Naive thymus-derived CD8-positive, alpha-beta T cell (primary cell): ENCODE data around the gene PPEF2. TPM values are rescaled to one million over a fixed set of nuclear protein-coding genes. Genes with fewer than 3 reads are reported as not detected.
A peak's percentile ranks its signal among the peaks of the same experiment; 100 is the strongest.

Experiments
- ATAC-seq, 2 donors: fragments of 150-1000 bp; cut with Tn5 transposase in 1 of 2; sonication (Bioruptor Pico), chemical (Tn5 transposase) in 1 of 2; 1 replicate in 1 of 2; 2 replicates in 1 of 2; pipeline ENCODE4 v1.10.0; 2021; ENCODE audit warnings: mild to moderate bottlenecking in 2 of 2, moderate library complexity in 2 of 2
- POLR2A ChIA-PET: fragments of 350-600 bp; sonication (Branson Sonifier 250); formaldehyde crosslinking; loops from one replicate; lab custom pipeline; 2021; ENCODE audit warnings: antibody characterized with exemption; lab: Charles Lee
- DNase-seq, 10 donors: peaks; one replicate each; pipeline versions ENCODE4 v3.0.0 to v3.0.0-alpha.2; 2020 to 2022
- H3K27ac Mint-ChIP-seq, 10 donors: one replicate each; pipeline ENCODE4 v1.8.0; 2020 to 2022; ENCODE audit warnings: mild to moderate bottlenecking in 10 of 10, mixed read lengths in 10 of 10, moderate library complexity in 4 of 10, inconsistent platforms in 1 of 10
- H3K27me3 Mint-ChIP-seq, 5 donors: one replicate each; pipeline ENCODE4 v1.8.0; 2021 to 2022; ENCODE audit warnings: mixed read lengths in 5 of 5
- H3K36me3 Mint-ChIP-seq, 3 donors: one replicate each; pipeline ENCODE4 v1.8.0; 2020 to 2022; ENCODE audit warnings: mixed read lengths in 3 of 3, mild to moderate bottlenecking in 2 of 3, inconsistent platforms in 1 of 3
- H3K4me1 Mint-ChIP-seq, 4 donors: one replicate each; pipeline ENCODE4 v1.8.0; 2021 to 2022; ENCODE audit warnings: mixed read lengths in 4 of 4
- H3K4me3 Mint-ChIP-seq, 10 donors: one replicate each; pipeline ENCODE4 v1.8.0; 2020 to 2022; ENCODE audit warnings: mild to moderate bottlenecking in 10 of 10, mixed read lengths in 10 of 10, moderate library complexity in 6 of 10, inconsistent platforms in 1 of 10
- H3K9me3 Mint-ChIP-seq, 9 donors: one replicate each; pipeline ENCODE4 v1.8.0; 2020 to 2022; ENCODE audit warnings: mixed read lengths in 9 of 9, mild to moderate bottlenecking in 3 of 9, inconsistent platforms in 1 of 9, moderate library complexity in 1 of 9
- polyA plus RNA-seq, 3 donors: library from polyadenylated mRNA; unstranded; fragments of 300-500 nt; fragmentation: Illumina TruSeq; gene quantifications; one replicate each; pipeline ENCODE4 v1.2.3, GENCODE V29; 2021
- total RNA-seq, 8 experiments: library from RNA in 2 of 8; stranded (reverse) in 2 of 8; gene quantifications; one replicate each; pipeline ENCODE4 v1.2.3 and lab custom pipeline; 2021 to 2026

Gene PPEF2
- total and polyA plus RNA-seq, 5 experiments from 2014 or later: 1.6 to 1.8 TPM; not detected in 3

GRCh38 chr4:75891611-75892010 lies 10.6 kb downstream of the PPEF2 start:
- Mint-ChIP-seq H3K27me3 (no peaks in the 10 kb centered on the region), H3K27ac (no peak overlapping the region), H3K9me3 (no peaks in the 10 kb centered on the region), H3K4me3 (no peak overlapping the region), H3K4me1 (no peaks in the 10 kb centered on the region), H3K36me3 (no peaks in the 10 kb centered on the region)
- DNase-seq (no peak), ATAC-seq (no peak)
- POLR2A ChIA-PET: no interaction called here

- Mint-ChIP-seq H3K36me3 (no peaks in the 10 kb centered on the region), H3K4me3 (no peak overlapping the region), H3K9me3 (no peaks in the 10 kb centered on the region), H3K4me1 (no peaks in the 10 kb centered on the region), H3K27ac (no peak overlapping the region), H3K27me3 (peaks cover 0 to 2% (median 0%) of the 10 kb centered on the region in 5 donors)
- ATAC-seq (no peak), DNase-seq (no peak)
- POLR2A ChIA-PET: no interaction called here
Observed at GRCh38 chr4:75889537-75890199, 12.6 kb downstream of the PPEF2 start.

- ATAC-seq (no peak), DNase-seq (no peak)
- Mint-ChIP-seq H3K27me3 (peaks cover 0 to 3% (median 0%) of the 10 kb centered on the region in 5 donors), H3K27ac (no peak overlapping the region), H3K4me1 (no peaks in the 10 kb centered on the region), H3K4me3 (no peak overlapping the region), H3K9me3 (no peaks in the 10 kb centered on the region), H3K36me3 (peaks cover 0 to 6% (median 0%) of the 10 kb centered on the region in 3 donors)
- POLR2A ChIA-PET: no interaction called here
Observed at GRCh38 chr4:75886104-75886503, 16.1 kb downstream of the PPEF2 start.

- Mint-ChIP-seq H3K4me1 (no peaks in the 10 kb centered on the region), H3K4me3 (no peak overlapping the region), H3K9me3 (no peaks in the 10 kb centered on the region), H3K36me3 (peaks cover 0 to 6% (median 0%) of the 10 kb centered on the region in 3 donors), H3K27me3 (peaks cover 0 to 5% (median 0%) of the 10 kb centered on the region in 5 donors), H3K27ac (no peak overlapping the region)
- no peak for ATAC-seq
- no peak for DNase-seq
- POLR2A ChIA-PET: no interaction called here
Observed at GRCh38 chr4:75881476-75881875, 20.8 kb downstream of the PPEF2 start.

- DNase-seq: no peak
- H3K4me3 Mint-ChIP-seq: no peak overlapping the region
- H3K9me3 Mint-ChIP-seq: no peaks in the 10 kb centered on the region
- POLR2A ChIA-PET: no interaction called here
- no peak overlapping the region for H3K27ac Mint-ChIP-seq
- no peak for ATAC-seq
- H3K27me3 Mint-ChIP-seq: peaks cover 0 to 9% (median 1%) of the 10 kb centered on the region in 5 donors
- no peaks in the 10 kb centered on the region for H3K4me1 Mint-ChIP-seq
- peaks cover 0 to 6% (median 0%) of the 10 kb centered on the region in 3 donors for H3K36me3 Mint-ChIP-seq
Observed at GRCh38 chr4:75880278-75880677, 22.0 kb downstream of the PPEF2 start.

- H3K4me3 Mint-ChIP-seq: no peak overlapping the region
- ATAC-seq: no peak
- no peak overlapping the region for H3K27ac Mint-ChIP-seq
- POLR2A ChIA-PET: interaction anchor here (0.6 kb wide), 1 partner anchor 261 kb away, joined by 3 read pairs; no protein-coding TSS in a partner anchor
- H3K36me3 Mint-ChIP-seq: peaks cover 0 to 6% (median 0%) of the 10 kb centered on the region in 3 donors
- no peaks in the 10 kb centered on the region for H3K4me1 Mint-ChIP-seq
- no peaks in the 10 kb centered on the region for H3K9me3 Mint-ChIP-seq
- H3K27me3 Mint-ChIP-seq: peaks cover 0 to 9% (median 1%) of the 10 kb centered on the region in 5 donors
- no peak for DNase-seq
Observed at GRCh38 chr4:75878246-75878756, 24.0 kb downstream of the PPEF2 start.

GRCh38 chr4:75876218-75876617 lies 26.0 kb downstream of the PPEF2 start:
- ATAC-seq (no peak), DNase-seq (no peak)
- H3K27ac Mint-ChIP-seq: no peak overlapping the region
- no peaks in the 10 kb centered on the region for H3K4me1 Mint-ChIP-seq
- no peaks in the 10 kb centered on the region for H3K36me3 Mint-ChIP-seq
- POLR2A ChIA-PET: no interaction called here
- H3K9me3 Mint-ChIP-seq: no peaks in the 10 kb centered on the region
- H3K27me3 Mint-ChIP-seq: peaks cover 0 to 9% (median 1%) of the 10 kb centered on the region in 5 donors
- H3K4me3 Mint-ChIP-seq: no peak overlapping the region

- Mint-ChIP-seq H3K36me3 (no peaks in the 10 kb centered on the region), H3K27me3 (peaks cover 0 to 2% (median 0%) of the 10 kb centered on the region in 5 donors), H3K4me3 (no peak overlapping the region), H3K27ac (no peak overlapping the region), H3K9me3 (no peaks in the 10 kb centered on the region), H3K4me1 (no peaks in the 10 kb centered on the region)
- ATAC-seq (no peak), DNase-seq (no peak)
- POLR2A ChIA-PET: no interaction called here
Observed at GRCh38 chr4:75869100-75869499, 33.2 kb downstream of the PPEF2 start.

- POLR2A ChIA-PET: no interaction called here
- no peak for DNase-seq
- H3K27ac Mint-ChIP-seq: no peak overlapping the region
- peaks cover 0 to 4% (median 0%) of the 10 kb centered on the region in 9 donors for H3K9me3 Mint-ChIP-seq
- no peaks in the 10 kb centered on the region for H3K4me1 Mint-ChIP-seq
- no peaks in the 10 kb centered on the region for H3K36me3 Mint-ChIP-seq
- peaks cover 0 to 7% (median 2%) of the 10 kb centered on the region in 5 donors for H3K27me3 Mint-ChIP-seq
- H3K4me3 Mint-ChIP-seq: no peak overlapping the region
- no peak for ATAC-seq
Observed at GRCh38 chr4:75867130-75867529, 35.1 kb downstream of the PPEF2 start.

GRCh38 chr4:75860606-75861005 lies 41.6 kb downstream of the PPEF2 start:
- peaks cover 0 to 9% (median 2%) of the 10 kb centered on the region in 3 donors for H3K36me3 Mint-ChIP-seq
- POLR2A ChIA-PET: no interaction called here
- no peaks in the 10 kb centered on the region for H3K4me1 Mint-ChIP-seq
- no peak for ATAC-seq
- H3K9me3 Mint-ChIP-seq: peaks cover 0 to 5% (median 3%) of the 10 kb centered on the region in 9 donors
- H3K27ac Mint-ChIP-seq: no peak overlapping the region
- peaks cover 0 to 7% (median 3%) of the 10 kb centered on the region in 5 donors for H3K27me3 Mint-ChIP-seq
- H3K4me3 Mint-ChIP-seq: no peak overlapping the region
- DNase-seq: no peak

GRCh38 chr4:75858721-75859120 lies 43.5 kb downstream of the PPEF2 start:
- Mint-ChIP-seq H3K27me3 (peaks cover 0 to 11% (median 3%) of the 10 kb centered on the region in 5 donors), H3K9me3 (peaks cover 0 to 5% (median 3%) of the 10 kb centered on the region in 9 donors), H3K36me3 (peaks cover 0 to 9% (median 2%) of the 10 kb centered on the region in 3 donors), H3K4me1 (no peaks in the 10 kb centered on the region), H3K4me3 (no peak overlapping the region), H3K27ac (no peak overlapping the region)
- POLR2A ChIA-PET: no interaction called here
- DNase-seq (no peak), ATAC-seq (no peak)

GRCh38 chr4:75849461-75849860 lies 52.8 kb downstream of the PPEF2 start:
- H3K9me3 Mint-ChIP-seq: no peaks in the 10 kb centered on the region
- H3K4me3 Mint-ChIP-seq: no peak overlapping the region
- no peak for ATAC-seq
- DNase-seq: no peak
- H3K36me3 Mint-ChIP-seq: no peaks in the 10 kb centered on the region
- H3K27me3 Mint-ChIP-seq: peaks cover 3 to 15% (median 7%) of the 10 kb centered on the region in 5 donors
- H3K27ac Mint-ChIP-seq: peak overlapping the region in 2 of 10 donors; percentile 18 to 56
- POLR2A ChIA-PET: no interaction called here
- peaks cover 0 to 2% (median 0%) of the 10 kb centered on the region in 4 donors for H3K4me1 Mint-ChIP-seq

GRCh38 chr4:75848891-75849290 lies 53.4 kb downstream of the PPEF2 start:
- ATAC-seq: no peak
- H3K36me3 Mint-ChIP-seq: no peaks in the 10 kb centered on the region
- POLR2A ChIA-PET: no interaction called here

More at GRCh38 chr4:75848891-75849290, 53.4 kb downstream of the PPEF2 start:
- Mint-ChIP-seq H3K4me1 (peaks cover 0 to 2% (median 0%) of the 10 kb centered on the region in 4 donors), H3K4me3 (no peak overlapping the region), H3K27me3 (peaks cover 3 to 15% (median 7%) of the 10 kb centered on the region in 5 donors), H3K27ac (peak overlapping the region in 1 of 10 donors; percentile 56), H3K9me3 (no peaks in the 10 kb centered on the region)
- DNase-seq: no peak
